NCI-H226 (cell line): Measurements from ENCODE around the gene EMC9.

Experiments used
- DNase-seq: peaks from one replicate; pipeline ENCODE4 v3.0.0-alpha.2; 2015

Gene EMC9

DNA sequence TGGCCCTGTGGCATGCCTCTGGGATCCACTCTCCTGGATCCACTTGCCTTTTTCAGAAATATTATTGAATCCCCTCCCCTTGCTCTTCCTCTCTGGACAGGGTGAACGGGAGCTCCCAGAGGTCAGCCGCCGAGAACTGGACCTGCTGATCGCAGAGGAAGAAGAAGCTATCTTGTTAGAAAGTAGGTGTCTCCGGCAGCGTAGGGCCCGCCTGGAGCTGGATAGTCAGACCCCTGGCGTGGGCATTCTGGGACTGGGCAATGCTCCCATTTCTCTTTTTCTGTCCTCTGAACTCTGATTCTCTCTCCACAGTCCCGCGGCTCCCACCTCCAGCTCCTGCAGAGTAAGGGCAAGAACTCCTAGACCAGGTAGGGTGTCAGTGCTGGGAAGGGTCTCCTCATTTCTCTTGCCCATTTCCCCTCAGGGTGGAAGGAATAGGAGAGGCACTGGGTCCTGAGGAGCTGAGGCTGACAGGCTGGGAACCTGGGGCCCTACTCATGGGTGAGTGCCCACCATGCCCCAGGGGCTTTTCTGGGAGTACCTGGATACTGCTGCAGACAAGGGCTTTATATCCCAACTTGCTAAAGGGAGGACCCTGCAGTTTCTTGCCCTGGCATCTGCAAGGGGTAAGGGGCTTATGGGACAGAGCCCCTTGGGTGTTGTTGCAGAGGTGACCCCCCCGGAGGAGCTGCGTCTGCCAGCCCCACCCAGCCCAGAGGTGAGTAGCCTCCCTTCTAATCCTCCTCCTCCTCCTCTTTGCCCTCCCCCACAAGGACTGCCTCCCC, 35.8 kb upstream of the EMC9 start:
- no peak for DNase-seq

DNA sequence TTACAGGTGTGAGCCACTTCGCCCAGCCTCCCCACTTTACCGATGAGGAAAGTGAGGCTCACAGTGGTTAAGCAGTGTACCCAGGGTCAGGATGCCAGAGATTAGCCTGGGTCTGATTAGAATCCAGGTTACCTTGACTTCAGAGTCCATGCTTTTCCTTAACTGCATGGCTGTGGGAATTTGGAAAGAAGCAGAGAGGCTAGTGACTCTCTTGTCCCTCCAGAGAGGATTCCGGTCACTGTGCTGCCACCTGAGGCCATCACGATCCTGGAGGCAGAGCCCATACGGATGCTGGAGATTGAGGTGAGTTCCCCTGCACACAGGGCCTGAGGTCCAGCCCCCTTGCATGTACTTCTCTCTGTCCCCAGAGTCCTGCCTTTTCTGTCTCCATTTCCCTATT, 35.2 kb upstream of the EMC9 start:
- DNase-seq, result no peak

DNA sequence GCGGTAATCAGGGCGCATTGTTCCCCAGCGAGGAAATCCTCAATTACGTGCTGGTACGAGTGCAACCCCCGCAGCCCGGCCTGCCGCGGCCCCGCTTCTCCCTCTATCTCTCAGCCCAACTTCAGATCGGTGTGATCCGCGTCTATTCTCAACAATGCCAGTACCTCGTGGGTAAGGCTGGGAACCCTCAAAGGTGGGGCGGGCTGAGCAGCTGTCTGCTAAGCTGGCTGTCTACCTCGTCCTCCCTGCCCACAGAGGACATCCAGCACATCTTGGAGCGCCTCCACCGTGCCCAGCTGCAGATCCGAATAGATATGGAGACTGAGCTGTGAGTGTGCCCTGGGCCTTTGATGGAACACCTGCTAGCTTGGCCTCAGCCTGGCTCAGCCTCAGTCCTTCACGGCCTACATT, 31.5 kb upstream of the EMC9 start:
- no peak for DNase-seq

DNA sequence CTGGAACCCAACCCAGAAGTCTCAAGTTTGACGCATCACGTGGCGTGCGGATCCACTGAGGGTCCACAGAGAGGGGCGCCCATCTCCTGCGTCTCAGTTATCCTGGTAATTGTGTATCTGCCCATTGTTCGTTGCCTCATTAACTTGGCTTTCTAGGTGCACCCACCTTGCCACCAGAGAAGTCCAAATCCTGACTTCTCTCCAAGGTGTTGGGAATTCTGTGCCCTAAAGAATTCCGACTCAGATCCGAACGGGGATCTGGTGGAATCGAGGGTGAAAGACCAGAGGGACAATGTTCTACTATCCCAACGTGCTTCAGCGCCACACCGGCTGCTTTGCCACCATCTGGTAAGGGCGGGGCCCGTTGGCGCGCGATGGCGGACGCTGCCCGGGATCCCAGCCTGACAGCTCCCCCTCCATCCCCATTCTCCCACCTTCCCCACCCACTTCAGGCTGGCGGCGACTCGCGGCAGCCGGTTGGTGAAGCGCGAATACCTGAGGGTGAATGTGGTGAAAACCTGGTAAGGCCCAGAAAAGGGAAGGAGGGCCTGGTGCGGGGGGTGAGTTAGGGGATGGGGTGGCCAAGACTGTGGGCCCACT, 31.0 kb upstream of the EMC9 start:
- peak; percentile 12 for DNase-seq

DNA sequence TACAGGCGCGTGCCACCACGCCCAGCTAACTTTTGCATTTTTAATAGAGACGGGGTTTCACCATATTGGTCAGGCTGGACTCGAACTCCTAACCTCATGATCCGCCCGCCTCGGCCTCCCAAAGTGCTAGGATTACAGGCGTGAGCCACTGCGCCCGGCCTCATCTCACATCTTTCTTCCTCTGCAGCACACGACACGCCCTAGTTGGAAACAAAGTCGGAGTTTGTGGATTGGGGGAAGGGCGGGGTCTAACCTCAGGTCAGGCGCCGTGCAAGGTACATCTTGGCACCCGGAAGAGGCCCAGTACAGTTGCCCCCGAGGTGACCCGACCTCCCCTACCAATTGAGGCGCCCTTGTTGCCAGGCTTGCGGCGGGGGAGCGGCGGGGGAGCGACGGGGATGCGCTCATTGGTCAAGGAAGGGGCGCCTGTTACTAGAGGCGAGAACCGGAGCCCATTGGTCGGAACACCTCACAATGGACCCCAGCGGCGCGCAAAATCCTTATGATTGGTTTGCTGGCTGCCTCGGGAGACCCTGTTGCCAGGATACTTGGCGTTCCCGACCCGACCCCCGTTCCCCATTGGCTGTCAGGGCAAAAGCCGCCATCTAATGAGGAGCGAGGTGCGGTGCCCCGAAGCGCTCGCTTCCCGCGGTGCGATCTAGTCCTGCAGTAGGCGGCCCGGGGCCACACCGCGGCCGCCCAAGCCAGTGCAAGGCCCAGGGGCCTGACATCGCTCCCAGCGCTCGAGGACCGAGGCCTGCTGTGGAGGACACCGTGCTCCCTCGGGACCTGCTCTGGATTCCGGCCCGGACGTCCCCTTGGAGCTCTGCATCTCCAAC, 30.2 kb upstream of the EMC9 start, which contains the start of gene REC8:
REC8 (plus strand) TSS at position 659 of the 839 bp plus-strand sequence. CDS start 473 bp downstream, outside the sequence.
- peak; percentile 100 for DNase-seq

DNA sequence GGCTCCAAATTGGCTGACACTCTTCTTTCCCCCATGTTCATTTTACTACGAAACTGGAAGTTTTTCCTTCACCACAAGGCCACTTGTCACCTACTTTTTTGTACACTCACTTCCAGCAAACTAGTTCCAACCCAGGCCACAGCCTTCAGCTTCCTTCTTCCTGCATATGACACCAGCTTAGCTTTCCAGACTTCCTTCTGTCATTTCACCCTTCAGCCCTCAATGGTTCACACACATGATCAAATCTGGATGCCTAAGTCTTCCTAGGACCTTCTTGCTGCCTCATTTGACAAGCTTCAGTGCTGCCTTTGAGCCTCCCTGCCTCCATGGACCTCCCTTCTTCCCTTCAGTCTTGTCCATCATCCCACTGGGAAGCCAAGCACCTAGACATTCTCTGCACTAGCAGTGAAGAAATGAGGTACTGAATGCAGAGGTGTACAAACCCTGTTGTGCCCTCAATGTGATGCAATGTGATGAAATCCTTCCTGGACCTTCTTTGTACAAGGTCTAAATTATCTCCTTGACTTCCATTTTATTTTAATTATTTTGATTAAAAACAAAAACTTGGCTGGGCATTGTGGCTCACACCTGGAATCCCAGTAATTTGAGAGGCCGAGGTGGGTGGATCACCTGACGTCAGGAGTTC, 26.2 kb upstream of the EMC9 start:
- DNase-seq, result no peak

DNA sequence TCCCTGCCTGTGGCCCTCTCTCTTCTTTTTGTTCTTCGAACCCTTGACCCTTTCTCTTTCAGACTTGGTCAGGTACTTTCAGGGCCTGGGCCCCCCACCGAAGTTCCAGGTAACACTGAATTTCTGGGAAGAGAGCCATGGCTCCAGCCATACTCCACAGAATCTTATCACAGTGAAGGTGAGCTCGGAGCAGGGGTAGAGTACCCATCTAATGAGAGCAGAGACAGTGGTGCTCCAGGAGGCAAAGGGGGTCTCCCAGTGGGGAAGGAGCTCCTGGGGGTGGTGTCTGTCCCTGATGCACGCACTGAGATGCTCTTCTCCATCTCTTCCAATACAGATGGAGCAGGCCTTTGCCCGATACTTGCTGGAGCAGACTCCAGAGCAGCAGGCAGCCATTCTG, 24.4 kb upstream of the EMC9 start:
- no peak for DNase-seq

DNA sequence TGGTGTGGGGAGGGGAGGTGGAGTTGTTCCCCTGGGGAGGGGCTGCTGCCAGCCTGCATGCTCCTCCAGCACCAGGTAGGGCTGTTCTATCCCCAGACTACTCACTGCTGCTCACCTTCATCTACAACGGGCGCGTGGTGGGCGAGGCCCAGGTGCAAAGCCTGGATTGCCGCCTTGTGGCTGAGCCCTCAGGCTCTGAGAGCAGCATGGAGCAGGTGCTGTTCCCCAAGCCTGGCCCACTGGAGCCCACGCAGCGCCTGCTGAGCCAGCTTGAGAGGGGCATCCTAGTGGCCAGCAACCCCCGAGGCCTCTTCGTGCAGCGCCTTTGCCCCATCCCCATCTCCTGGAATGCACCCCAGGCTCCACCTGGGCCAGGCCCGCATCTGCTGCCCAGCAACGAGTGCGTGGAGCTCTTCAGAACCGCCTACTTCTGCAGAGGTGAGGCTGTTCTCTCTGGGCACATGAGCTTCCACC, 23.2 kb upstream of the EMC9 start:
- DNase-seq, result no peak

DNA sequence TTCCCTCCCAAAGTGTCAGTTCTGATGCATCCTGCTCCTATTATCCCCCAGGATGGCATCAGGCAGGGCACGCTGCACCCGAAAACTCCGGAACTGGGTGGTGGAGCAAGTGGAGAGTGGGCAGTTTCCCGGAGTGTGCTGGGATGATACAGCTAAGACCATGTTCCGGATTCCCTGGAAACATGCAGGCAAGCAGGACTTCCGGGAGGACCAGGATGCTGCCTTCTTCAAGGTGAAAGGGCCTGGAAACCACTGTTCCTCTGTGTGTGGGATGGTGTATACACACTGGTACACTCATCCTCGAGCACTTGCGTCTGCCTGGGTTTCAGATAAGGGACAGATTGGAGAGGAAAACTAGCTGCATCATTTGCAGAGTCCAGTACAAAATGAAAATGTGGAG, 20.7 kb upstream of the EMC9 start:
- peak; percentile 65 for DNase-seq

DNA sequence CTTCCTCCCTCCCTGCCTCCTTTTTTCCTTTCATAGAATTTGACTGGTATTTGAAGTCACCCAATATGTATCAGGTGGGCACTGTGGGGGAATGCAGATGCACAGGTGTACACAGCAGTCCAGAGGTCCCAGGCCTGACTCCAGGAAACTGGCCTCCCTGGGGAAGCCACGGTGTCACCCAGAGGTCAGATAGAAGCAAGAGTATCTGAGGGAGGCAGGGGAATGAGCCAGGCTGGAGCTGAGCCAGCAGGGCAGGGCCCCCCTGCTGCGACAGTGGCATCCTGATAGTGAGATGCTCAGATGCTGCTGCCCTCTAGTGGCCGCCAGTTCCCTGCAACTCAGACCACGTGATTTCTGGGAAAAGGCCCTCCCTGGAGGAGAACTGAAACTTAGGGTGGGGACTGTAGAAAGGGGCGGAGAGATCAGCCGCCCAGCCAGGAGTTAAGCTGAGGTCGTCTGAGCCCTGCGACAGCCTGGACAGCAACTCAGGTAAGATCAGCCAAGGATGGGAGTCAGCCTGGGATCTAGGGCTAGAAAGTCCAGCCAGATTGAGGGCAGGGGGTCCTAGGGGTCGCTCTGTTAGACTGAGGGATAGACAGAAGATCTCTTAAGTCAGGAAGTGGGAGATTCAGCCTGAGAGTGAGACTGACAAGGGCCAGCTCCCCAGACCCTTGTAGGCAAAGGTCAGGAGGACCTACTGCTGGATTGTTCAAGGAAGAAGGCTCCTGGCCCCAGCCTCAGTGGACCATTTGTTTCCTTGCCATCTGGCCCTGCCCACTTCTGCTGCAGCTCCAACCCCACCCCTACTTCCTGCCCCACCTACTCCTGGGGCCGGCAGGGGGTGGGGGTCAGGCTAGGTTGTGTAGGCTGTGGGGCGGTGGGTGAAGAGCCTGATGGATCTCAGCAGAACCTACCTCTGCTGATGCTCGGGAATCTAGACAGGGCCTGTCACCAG, 19.7 kb upstream of the EMC9 start, which contains the start of gene IRF9:
IRF9 (plus strand) TSS at position 416 of the 955 bp plus-strand sequence. CDS start 880 bp downstream, outside the sequence.
- peak; percentile 87 for DNase-seq

DNA sequence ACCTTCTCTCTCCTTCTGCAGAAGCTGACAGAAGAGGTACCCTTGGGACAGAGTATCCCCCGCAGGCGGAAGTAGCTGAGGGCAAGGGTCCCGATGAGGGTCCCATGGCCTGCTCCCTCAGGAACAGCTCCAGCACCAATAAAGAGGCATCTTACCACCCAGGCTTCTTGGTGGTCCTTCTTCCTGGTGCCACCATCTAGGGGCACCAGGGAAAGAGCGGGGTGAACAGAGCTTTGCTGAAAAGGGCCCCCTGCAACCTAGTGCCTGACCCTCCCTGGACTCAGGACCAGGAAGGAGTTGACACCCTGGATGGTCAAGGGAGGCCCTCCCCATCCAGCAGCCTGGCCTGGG, 19.1 kb upstream of the EMC9 start:
- no peak for DNase-seq

DNA sequence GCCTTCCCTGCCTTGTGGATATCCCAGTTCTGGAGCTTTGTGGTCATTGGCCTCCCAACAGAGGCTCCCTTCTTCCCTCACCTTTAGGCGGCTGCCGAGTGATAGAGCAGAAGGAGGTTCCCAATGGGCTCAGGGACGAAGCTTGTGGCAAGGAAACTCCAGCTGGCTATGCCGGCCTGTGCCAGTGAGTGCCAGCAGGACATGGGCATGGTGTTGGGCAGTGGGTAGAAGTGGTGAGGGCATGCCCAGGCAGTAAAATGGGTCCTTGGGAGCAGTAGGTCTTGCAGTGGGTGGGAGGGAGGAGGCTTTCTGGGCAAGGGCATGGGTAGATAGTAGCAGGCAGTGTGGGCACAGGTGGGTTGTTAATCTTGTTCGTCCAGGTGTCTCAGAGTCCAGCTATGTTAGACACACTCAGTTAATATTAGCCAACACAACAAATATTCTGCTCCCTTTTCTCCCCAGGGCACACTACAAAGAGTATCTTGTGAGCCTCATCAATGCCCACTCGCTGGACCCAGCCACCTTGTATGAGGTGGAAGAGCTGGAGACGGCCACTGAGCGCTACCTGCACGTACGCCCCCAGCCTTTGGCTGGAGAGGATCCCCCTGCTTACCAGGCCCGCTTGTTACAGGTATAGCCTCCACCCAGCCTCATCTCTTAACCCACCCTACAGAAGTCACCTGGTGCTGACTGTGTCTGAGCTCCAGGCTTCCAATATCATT, 18.5 kb upstream of the EMC9 start:
- no peak for DNase-seq

DNA sequence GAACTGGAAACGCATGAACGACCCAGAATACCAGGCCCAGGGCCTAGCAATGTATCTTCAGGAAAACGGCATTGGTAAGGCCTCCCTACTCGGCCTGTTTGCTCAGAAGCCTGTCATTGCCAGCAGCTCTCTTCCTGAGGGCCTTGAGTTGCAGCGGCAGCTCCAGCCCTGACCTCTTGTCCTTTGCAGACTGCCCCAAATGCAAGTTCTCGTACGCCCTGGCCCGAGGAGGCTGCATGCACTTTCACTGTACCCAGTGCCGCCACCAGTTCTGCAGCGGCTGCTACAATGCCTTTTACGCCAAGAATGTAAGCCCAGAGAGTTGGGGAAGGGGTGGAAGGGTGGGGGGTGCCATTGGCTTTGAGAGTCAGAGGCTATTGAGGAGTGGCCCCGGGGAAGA, 15.9 kb upstream of the EMC9 start:
- no peak for DNase-seq

DNA sequence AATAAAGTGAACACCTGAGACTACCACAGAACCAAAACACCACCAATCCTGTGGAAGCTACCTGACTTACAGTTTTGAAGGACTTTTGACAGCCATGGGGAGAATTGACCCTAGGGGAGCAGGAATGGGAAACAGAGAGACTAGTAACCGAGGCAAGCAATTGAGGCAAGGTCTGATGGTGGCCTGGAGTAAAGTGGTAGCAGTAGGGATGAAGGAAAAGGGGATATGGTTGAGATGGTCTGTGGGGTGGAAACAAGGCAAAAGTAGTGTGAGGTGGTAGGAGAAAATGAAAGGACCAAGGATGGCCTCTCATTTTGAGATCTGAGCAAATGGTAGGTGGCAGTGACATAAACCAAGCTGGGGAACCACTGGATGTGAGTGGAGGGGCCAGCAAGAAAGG, 15.4 kb upstream of the EMC9 start:
- DNase-seq, result no peak

DNA sequence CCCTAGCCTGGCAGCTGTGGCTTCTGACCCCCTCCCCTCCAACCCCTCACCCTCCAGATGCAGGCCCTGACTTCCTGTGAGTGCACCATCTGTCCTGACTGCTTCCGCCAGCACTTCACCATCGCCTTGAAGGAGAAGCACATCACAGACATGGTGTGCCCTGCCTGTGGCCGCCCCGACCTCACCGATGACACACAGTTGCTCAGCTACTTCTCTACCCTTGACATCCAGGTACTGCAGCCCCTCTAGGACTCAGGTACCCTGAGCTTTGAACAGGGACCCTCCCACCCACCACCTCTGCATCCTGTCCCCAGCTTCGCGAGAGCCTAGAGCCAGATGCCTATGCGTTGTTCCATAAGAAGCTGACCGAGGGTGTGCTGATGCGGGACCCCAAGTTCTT, 13.7 kb upstream of the EMC9 start:
- DNase-seq, result no peak

DNA sequence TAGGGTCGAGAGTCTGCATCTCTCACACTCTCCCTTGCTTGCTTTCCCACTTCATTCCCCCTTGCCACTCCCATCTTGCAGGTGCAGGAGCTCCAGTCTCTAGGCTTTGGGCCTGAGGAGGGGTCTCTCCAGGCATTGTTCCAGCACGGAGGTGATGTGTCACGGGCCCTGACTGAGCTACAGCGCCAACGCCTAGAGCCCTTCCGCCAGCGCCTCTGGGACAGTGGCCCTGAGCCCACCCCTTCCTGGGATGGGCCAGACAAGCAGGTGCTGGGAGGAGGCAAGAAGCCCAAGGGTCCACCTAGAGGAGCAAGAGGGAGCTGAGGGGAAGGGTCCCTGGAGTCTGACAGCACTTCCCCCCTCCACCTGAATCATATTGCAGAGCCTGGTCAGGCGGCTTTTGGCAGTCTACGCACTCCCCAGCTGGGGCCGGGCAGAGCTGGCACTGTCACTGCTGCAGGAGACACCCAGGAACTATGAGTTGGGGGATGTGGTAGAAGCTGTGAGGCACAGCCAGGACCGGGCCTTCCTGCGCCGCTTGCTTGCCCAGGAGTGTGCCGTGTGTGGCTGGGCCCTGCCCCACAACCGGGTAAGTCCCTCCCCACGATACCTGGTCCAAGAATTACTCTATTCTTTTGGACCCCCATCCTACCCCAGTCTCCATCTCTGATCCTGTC, 10.2 kb upstream of the EMC9 start:
- DNase-seq, result no peak

DNA sequence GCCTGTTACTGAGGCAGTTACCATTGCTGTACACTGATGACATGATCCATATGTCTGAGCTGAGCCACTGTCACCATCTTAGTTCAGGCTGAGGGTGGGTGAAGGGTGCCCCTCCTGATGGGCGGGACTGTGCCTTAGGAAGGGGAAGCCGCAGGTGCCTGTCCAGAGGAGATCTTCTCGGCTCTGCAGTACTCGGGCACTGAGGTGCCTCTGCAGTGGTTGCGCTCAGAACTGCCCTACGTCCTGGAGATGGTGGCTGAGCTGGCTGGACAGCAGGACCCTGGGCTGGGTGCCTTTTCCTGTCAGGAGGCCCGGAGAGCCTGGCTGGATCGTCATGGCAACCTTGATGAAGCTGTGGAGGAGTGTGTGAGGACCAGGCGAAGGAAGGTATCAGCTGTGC, 9.6 kb upstream of the EMC9 start:
- no peak for DNase-seq

DNA sequence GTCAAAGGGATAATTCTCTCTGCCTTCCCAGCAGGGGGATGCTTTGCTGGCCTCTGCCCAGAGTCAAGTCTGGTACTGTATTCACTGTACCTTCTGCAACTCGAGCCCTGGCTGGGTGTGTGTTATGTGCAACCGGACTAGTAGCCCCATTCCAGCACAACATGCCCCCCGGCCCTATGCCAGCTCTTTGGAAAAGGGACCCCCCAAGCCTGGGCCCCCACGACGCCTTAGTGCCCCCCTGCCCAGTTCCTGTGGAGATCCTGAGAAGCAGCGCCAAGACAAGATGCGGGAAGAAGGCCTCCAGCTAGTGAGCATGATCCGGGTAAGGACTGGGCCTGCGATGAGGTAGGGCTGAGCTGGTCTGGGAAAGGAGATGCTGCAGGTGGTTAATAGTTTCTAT, 9.2 kb upstream of the EMC9 start:
- no peak for DNase-seq

DNA sequence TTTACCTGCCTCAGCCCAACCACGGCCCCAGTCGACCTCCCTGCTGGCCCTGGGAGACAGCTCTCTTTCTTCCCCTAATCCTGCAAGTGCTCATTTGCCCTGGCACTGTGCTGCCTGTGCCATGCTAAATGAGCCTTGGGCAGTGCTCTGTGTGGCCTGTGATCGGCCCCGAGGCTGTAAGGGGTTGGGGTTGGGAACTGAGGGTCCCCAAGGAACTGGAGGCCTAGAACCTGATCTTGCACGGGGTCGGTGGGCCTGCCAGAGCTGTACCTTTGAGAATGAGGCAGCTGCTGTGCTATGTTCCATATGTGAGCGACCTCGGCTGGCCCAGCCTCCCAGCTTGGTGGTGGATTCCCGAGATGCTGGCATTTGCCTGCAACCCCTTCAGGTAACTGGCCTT, 8.7 kb upstream of the EMC9 start:
- no peak for DNase-seq

DNA sequence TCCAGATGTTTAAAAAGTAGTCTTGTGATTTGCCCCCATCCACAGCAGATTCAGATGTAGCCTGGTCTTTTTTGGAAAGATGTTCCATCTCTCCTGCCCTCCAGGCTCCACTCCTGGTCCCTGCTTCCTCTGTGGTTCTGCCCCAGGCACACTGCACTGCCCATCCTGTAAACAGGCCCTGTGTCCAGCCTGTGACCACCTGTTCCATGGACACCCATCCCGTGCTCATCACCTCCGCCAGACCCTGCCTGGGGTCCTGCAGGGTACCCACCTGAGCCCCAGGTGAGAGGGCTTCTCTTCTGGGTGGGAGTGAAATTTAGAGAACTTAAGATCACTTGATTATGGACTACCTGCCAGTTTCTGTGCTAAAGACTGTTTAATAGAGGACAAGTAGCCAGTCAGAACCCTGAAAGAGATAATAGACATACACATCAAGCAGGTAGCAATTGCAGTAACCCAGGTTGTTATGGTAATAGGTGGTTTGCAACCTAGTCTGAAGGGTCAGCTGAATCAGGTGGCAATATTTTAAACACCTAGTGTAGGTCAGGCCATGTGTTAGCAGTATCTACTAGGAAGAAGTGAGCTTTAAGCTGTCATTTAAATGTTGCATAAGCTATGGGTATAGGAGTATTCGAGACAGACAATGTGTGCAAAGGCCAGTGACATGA, 8.0 kb upstream of the EMC9 start:
- no peak for DNase-seq
